Activated CD4-positive, alpha-beta memory T cell treated with anti-CD3 and anti-CD28 coated beads for 36 hours (primary cell): ENCODE measurements around the gene CCNI2. TPM values are rescaled to one million over a fixed set of nuclear protein-coding genes. Genes with fewer than 3 reads are reported as not detected.
A peak's percentile ranks its signal among the peaks of the same experiment; 100 is the strongest.

Source experiments
- CTCF ChIA-PET: fragments of 350-600 bp; sonication (Branson Sonifier 250); formaldehyde crosslinking; loops from one replicate; lab custom pipeline; 2021; ENCODE audit warnings: antibody characterized with exemption, inconsistent platforms; lab: Charles Lee
- POLR2A ChIA-PET: fragments of 350-600 bp; sonication (Branson Sonifier 250); formaldehyde crosslinking; loops from one replicate; lab custom pipeline; 2021; ENCODE audit warnings: antibody characterized with exemption; lab: Charles Lee
- DNase-seq: peaks from one replicate; pipeline ENCODE4 v3.0.0-alpha.2; 2020
- H3K27ac Mint-ChIP-seq: one replicate; pipeline ENCODE4 v1.8.0; 2021; ENCODE audit warnings: mixed read lengths
- H3K27me3 Mint-ChIP-seq: one replicate; pipeline ENCODE4 v1.8.0; 2021; ENCODE audit warnings: mixed read lengths
- H3K36me3 Mint-ChIP-seq: one replicate; pipeline ENCODE4 v1.8.0; 2021; ENCODE audit warnings: mixed read lengths
- H3K4me1 Mint-ChIP-seq: one replicate; pipeline ENCODE4 v1.8.0; 2021; ENCODE audit warnings: low read depth, mixed read lengths
- H3K4me3 Mint-ChIP-seq: one replicate; pipeline ENCODE4 v1.8.0; 2021; ENCODE audit warnings: mild to moderate bottlenecking, mixed read lengths
- H3K9me3 Mint-ChIP-seq: one replicate; pipeline ENCODE4 v1.8.0; 2021; ENCODE audit warnings: mixed read lengths
- intact Hi-C: fragments of 100-400 bp; cut with micrococcal nuclease; formaldehyde crosslinking; loops from one replicate; pipeline ENCODE4 v1.15.1; 2023
- total RNA-seq, 2 experiments: library from RNA; stranded (reverse); gene quantifications; one replicate each; pipeline ENCODE4 v1.2.3, GENCODE V29; 2021

Gene CCNI2
- total RNA-seq, 2 experiments from 2014 or later = 2.7 to 4.2 TPM

- Mint-ChIP-seq H3K4me3 (no peak overlapping the region), H3K27ac (peak overlapping the region; percentile 46), H3K9me3 (no peaks in the 10 kb centered on the region), H3K4me1 (peaks cover 39% of the 10 kb centered on the region), H3K36me3 (peaks cover 8% of the 10 kb centered on the region), H3K27me3 (no peaks in the 10 kb centered on the region)
- POLR2A ChIA-PET = interaction anchor here (1.4 kb wide), 1 partner anchor 13 kb away, joined by 9 read pairs; the partner anchor contains the start of gene KIF3A
- CTCF ChIA-PET = interaction anchor here (0.9 to 1.4 kb wide), 6 partner anchors 12 to 365 kb away, joined by 3 to 6 read pairs (median 4); no protein-coding TSS in a partner anchor
- intact Hi-C loops = loop anchor here (1.0 to 5.0 kb wide), 4 partner anchors 13 to 109 kb away; partner anchors contain the start of genes KIF3A and SEPTIN8
- no peak for DNase-seq
Measured at GRCh38 chr5:132750471-132751230, 3.4 kb downstream of the CCNI2 start.

GRCh38 chr5:132751444-132751843 lies 4.2 kb downstream of the CCNI2 start:
- Mint-ChIP-seq H3K9me3 (no peaks in the 10 kb centered on the region), H3K4me1 (peaks cover 39% of the 10 kb centered on the region), H3K4me3 (peak overlapping the region; percentile 1), H3K27me3 (no peaks in the 10 kb centered on the region), H3K27ac (peak overlapping the region; percentile 46), H3K36me3 (peaks cover 8% of the 10 kb centered on the region)
- intact Hi-C loops = loop anchor here (1.0 to 5.0 kb wide), 4 partner anchors 14 to 110 kb away; partner anchors contain the start of genes KIF3A and SEPTIN8
- peak; percentile 77 for DNase-seq
- POLR2A ChIA-PET = interaction anchor here (0.6 to 1.0 kb wide), 3 partner anchors 14 to 111 kb away, joined by 3 read pairs; partner anchors contain the start of gene KIF3A
- CTCF ChIA-PET = interaction anchor here (1.2 to 4.1 kb wide), 6 partner anchors 14 to 366 kb away, joined by 3 to 22 read pairs (median 4); partner anchors contain the start of gene KIF3A

GRCh38 chr5:132751971-132752580 lies 4.8 kb downstream of the CCNI2 start:
- H3K27ac Mint-ChIP-seq = no peak overlapping the region
- intact Hi-C loops = loop anchor here (1.0 to 5.0 kb wide), 4 partner anchors 15 to 111 kb away; partner anchors contain the start of genes KIF3A and SEPTIN8
- H3K4me3 Mint-ChIP-seq = no peak overlapping the region
- H3K36me3 Mint-ChIP-seq = peaks cover 8% of the 10 kb centered on the region
- CTCF ChIA-PET = interaction anchor here (0.6 to 4.1 kb wide), 5 partner anchors 15 to 225 kb away, joined by 3 to 22 read pairs (median 4); partner anchors contain the start of gene KIF3A
- H3K27me3 Mint-ChIP-seq = no peaks in the 10 kb centered on the region
- H3K9me3 Mint-ChIP-seq = no peaks in the 10 kb centered on the region
- peak; percentile 3 for DNase-seq
- peaks cover 38% of the 10 kb centered on the region for H3K4me1 Mint-ChIP-seq
- POLR2A ChIA-PET = interaction anchor here (0.6 to 1.0 kb wide), 5 partner anchors 14 to 140 kb away, joined by 3 read pairs; partner anchors contain the start of gene KIF3A

GRCh38 chr5:132752581-132753125 lies 5.4 kb downstream of the CCNI2 start:
- intact Hi-C loops = loop anchor here (5.0 kb wide), 1 partner anchor 90 kb away; no protein-coding TSS in a partner anchor
- DNase-seq = no peak
- Mint-ChIP-seq H3K36me3 (peaks cover 8% of the 10 kb centered on the region), H3K4me3 (no peak overlapping the region), H3K4me1 (peaks cover 38% of the 10 kb centered on the region), H3K27me3 (no peaks in the 10 kb centered on the region), H3K9me3 (no peaks in the 10 kb centered on the region), H3K27ac (no peak overlapping the region)
- POLR2A ChIA-PET = interaction anchor here (0.6 to 1.0 kb wide), 2 partner anchors 16 to 139 kb away, joined by 3 read pairs; no protein-coding TSS in a partner anchor
- CTCF ChIA-PET = interaction anchor here (0.6 to 4.1 kb wide), 6 partner anchors 15 to 109 kb away, joined by 3 to 22 read pairs (median 4); partner anchors contain the start of genes KIF3A and SEPTIN8

GRCh38 chr5:132753135-132753987 lies 6.1 kb downstream of the CCNI2 start:
- POLR2A ChIA-PET = no interaction called here
- H3K4me1 Mint-ChIP-seq = peaks cover 38% of the 10 kb centered on the region
- no peaks in the 10 kb centered on the region for H3K27me3 Mint-ChIP-seq
- intact Hi-C loops = loop anchor here (5.0 kb wide), 1 partner anchor 91 kb away; no protein-coding TSS in a partner anchor
- DNase-seq = peak; percentile 47
- H3K36me3 Mint-ChIP-seq = peaks cover 8% of the 10 kb centered on the region
- no peaks in the 10 kb centered on the region for H3K9me3 Mint-ChIP-seq
- H3K27ac Mint-ChIP-seq = no peak overlapping the region
- H3K4me3 Mint-ChIP-seq = no peak overlapping the region
- CTCF ChIA-PET = interaction anchor here (0.8 to 4.1 kb wide), 4 partner anchors 16 to 67 kb away, joined by 3 to 22 read pairs (median 8); partner anchors contain the start of genes KIF3A and SEPTIN8

- ChIA-PET CTCF (interaction anchor here (1.3 to 4.1 kb wide), 3 partner anchors 17 to 67 kb away, joined by 4 to 22 read pairs (median 11); partner anchors contain the start of gene KIF3A), POLR2A (interaction anchor here (1.4 kb wide), 1 partner anchor 9 kb away, joined by 3 read pairs; no protein-coding TSS in a partner anchor)
- intact Hi-C loops = loop anchor here (5.0 kb wide), 1 partner anchor 92 kb away; no protein-coding TSS in a partner anchor
- Mint-ChIP-seq H3K4me1 (peaks cover 38% of the 10 kb centered on the region), H3K4me3 (no peak overlapping the region), H3K36me3 (peaks cover 8% of the 10 kb centered on the region), H3K27ac (no peak overlapping the region), H3K27me3 (no peaks in the 10 kb centered on the region), H3K9me3 (no peaks in the 10 kb centered on the region)
- DNase-seq = peak; percentile 6
Measured at GRCh38 chr5:132754111-132754510, 6.9 kb downstream of the CCNI2 start.

- DNase-seq = peak; percentile 41
- H3K4me1 Mint-ChIP-seq = peaks cover 32% of the 10 kb centered on the region
- peak overlapping the region; percentile 7 for H3K27ac Mint-ChIP-seq
- peaks cover 8% of the 10 kb centered on the region for H3K36me3 Mint-ChIP-seq
- intact Hi-C loops = loop anchor here (5.0 kb wide), 1 partner anchor 93 kb away; no protein-coding TSS in a partner anchor
- no peaks in the 10 kb centered on the region for H3K9me3 Mint-ChIP-seq
- H3K4me3 Mint-ChIP-seq = no peak overlapping the region
- CTCF ChIA-PET = interaction anchor here (0.6 to 4.1 kb wide), 6 partner anchors 10 to 229 kb away, joined by 3 to 22 read pairs (median 4); no protein-coding TSS in a partner anchor
- POLR2A ChIA-PET = interaction anchor here (0.6 to 1.4 kb wide), 3 partner anchors 9 to 275 kb away, joined by 3 read pairs; no protein-coding TSS in a partner anchor
- no peaks in the 10 kb centered on the region for H3K27me3 Mint-ChIP-seq
Measured at GRCh38 chr5:132754947-132755346, 7.7 kb downstream of the CCNI2 start.

- H3K4me1 Mint-ChIP-seq = peaks cover 18% of the 10 kb centered on the region
- no peak overlapping the region for H3K27ac Mint-ChIP-seq
- POLR2A ChIA-PET = no interaction called here
- peaks cover 8% of the 10 kb centered on the region for H3K36me3 Mint-ChIP-seq
- no peaks in the 10 kb centered on the region for H3K27me3 Mint-ChIP-seq
- H3K4me3 Mint-ChIP-seq = no peak overlapping the region
- DNase-seq = no peak
- CTCF ChIA-PET = interaction anchor here (1.1 to 1.2 kb wide), 2 partner anchors 19 to 41 kb away, joined by 4 to 5 read pairs; no protein-coding TSS in a partner anchor
- H3K9me3 Mint-ChIP-seq = no peaks in the 10 kb centered on the region
- intact Hi-C loops = no loop called here
Measured at GRCh38 chr5:132756542-132756941, 9.3 kb downstream of the CCNI2 start.

GRCh38 chr5:132758451-132758850 lies 11.2 kb downstream of the CCNI2 start:
- ChIA-PET CTCF (no interaction called here), POLR2A (no interaction called here)
- Mint-ChIP-seq H3K4me1 (peaks cover 10% of the 10 kb centered on the region), H3K27me3 (no peaks in the 10 kb centered on the region), H3K27ac (no peak overlapping the region), H3K9me3 (no peaks in the 10 kb centered on the region), H3K36me3 (peaks cover 7% of the 10 kb centered on the region), H3K4me3 (no peak overlapping the region)
- DNase-seq = no peak
- intact Hi-C loops = no loop called here
